HL-60 (cell line): Measurements from ENCODE around the gene ACTN4.
"Not testable (repeated sequence)": the region's sequence is repeated elsewhere in the genome, so short reads cannot be mapped to it uniquely, and the experiment has no call there.

Source experiments
- DNase-seq, 2 experiments: peaks; one replicate each; pipeline ENCODE4 v3.0.0-alpha.2; 2010 to 2020; ENCODE audit warnings: low read depth in 1 of 2, low spot score in 1 of 2
- H3K27ac ChIP-seq: fragments of 250-450 bp; sonication (Bioruptor Pico); replicated peaks from 2 replicates; pipeline ENCODE4 v1.5.1; 2020; ENCODE audit warnings: mild to moderate bottlenecking, moderate library complexity
- H3K27me3 ChIP-seq: fragments of 250-450 bp; sonication (Bioruptor Pico); 2 replicates; pipeline ENCODE4 v1.5.1; 2021; ENCODE audit warnings: mild to moderate bottlenecking, moderate library complexity; ENCODE audit not compliant: insufficient read depth, poor library complexity, severe bottlenecking
- H3K4me3 ChIP-seq: replicated peaks from 2 replicates; pipeline ENCODE4 v1.5.1; 2011; ENCODE audit warnings: mild to moderate bottlenecking, control low read depth, low read length; ENCODE audit not compliant: insufficient read depth
- GABPA ChIP-seq: IDR thresholded peaks from 2 replicates; pipeline ENCODE4 v1.6.1; 2012; ENCODE audit warnings: low read depth
- POLR2AphosphoS5 ChIP-seq: IDR thresholded peaks from 2 replicates; pipeline ENCODE4 v1.6.1; 2012; ENCODE audit warnings: low read depth
- SPI1 ChIP-seq: IDR thresholded peaks from 2 replicates; pipeline ENCODE4 v1.6.1; 2012; ENCODE audit warnings: low read depth, mild to moderate bottlenecking, borderline replicate concordance
- TF ChIP-seq, protein P1 (sequence below): IDR thresholded peaks from 2 replicates; pipeline ENCODE4 v1.6.1; 2012; ENCODE audit warnings: low read depth; ENCODE audit not compliant: insufficient replicate concordance
- TF ChIP-seq, protein P2 (sequence below): IDR thresholded peaks from one replicate; pipeline ENCODE4 v1.5.1; 2011; ENCODE audit warnings: low read length, control low read depth, inconsistent platforms; ENCODE audit not compliant: insufficient read depth

The ACTN4 gene

DNA sequence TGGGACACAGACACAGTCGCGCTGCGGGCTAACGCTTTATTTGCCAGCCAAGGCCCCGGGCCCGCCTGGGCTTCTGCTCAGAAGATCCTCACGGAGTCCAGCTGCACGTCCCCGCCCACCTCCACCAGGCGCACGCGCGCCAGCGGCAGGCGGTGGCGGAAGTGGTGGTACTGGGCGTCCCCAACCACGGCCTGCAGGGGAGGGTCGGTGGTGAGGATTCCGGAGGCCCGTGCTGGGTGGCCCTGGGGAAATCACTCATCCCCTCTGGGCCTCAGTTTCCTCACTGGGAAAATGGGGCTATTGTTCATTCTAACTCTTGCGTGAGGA, 123.5 kb downstream of the ACTN4 start:
- H3K27ac ChIP-seq, H3K4me3 ChIP-seq, DNase-seq, H3K27me3 ChIP-seq: not testable (repeated sequence)

DNA sequence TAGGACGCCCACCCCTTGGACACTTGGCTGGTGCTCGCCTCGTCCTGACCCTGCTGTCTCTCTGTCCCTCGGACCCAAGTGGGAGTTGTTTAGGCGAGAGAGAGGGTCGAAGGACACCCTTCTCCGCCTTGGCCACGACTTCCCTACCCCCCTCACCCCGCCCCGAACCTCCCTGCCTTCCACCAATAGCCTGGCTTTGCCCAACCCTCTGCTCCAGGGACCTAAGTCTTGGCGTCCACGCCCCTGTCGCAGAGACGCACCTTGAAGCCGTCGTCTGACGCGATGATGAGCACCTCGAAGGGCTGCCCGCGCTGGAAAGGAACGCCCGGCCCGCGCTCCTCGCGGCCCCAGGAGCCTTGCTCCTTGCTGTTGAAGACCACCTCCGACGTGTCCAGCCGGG, 124.1 kb downstream of the ACTN4 start:
- H3K27ac ChIP-seq, H3K27me3 ChIP-seq, H3K4me3 ChIP-seq, DNase-seq: not testable (repeated sequence)

DNA sequence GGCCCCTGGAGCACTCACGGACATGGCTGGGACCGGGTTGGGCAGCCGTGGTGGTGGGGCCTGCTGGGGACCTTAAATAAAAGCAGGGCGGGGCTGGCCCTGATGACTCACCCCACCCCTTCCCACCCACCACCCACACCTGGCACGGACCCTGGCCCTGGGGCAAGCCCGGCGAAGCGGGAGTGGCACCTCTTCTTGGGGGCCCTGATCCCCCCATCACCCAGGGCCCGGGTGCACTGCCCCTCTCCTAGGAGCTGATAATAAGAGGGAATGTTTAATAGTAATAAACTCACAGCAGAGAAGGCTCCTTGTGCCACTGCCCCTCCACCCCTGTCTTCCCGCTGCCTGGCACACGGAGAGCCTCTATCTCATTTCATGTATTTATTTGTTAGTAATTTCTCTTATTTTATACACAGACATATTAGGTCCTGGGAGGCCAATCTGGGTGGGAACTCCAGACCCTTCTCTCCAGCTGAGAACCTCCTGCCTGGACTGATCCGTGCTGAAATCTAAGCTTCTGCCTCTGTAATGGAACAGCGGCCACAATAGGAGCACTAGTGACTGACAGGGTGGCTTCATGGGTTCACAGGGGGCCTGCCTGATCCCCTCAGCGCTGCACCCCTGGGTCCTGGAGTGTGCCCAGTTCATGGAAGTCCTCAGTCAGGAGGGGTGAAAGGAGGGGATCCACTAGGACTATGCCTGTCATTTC, 126.2 kb downstream of the ACTN4 start, which contains the start of gene LGALS7:
Gene LGALS7 (minus strand): TSS at position 49 of the 709 bp plus-strand sequence. CDS start 25 bp downstream, at position 24.
- DNase-seq, result no peak
- Histone ChIP-seq H3K4me3 (no peak within 1 kb of the TSS), H3K27ac (no peak within 1 kb of the TSS), H3K27me3 (no peaks in the 10 kb centered on the region)
- TF ChIP-seq, protein P1, sequence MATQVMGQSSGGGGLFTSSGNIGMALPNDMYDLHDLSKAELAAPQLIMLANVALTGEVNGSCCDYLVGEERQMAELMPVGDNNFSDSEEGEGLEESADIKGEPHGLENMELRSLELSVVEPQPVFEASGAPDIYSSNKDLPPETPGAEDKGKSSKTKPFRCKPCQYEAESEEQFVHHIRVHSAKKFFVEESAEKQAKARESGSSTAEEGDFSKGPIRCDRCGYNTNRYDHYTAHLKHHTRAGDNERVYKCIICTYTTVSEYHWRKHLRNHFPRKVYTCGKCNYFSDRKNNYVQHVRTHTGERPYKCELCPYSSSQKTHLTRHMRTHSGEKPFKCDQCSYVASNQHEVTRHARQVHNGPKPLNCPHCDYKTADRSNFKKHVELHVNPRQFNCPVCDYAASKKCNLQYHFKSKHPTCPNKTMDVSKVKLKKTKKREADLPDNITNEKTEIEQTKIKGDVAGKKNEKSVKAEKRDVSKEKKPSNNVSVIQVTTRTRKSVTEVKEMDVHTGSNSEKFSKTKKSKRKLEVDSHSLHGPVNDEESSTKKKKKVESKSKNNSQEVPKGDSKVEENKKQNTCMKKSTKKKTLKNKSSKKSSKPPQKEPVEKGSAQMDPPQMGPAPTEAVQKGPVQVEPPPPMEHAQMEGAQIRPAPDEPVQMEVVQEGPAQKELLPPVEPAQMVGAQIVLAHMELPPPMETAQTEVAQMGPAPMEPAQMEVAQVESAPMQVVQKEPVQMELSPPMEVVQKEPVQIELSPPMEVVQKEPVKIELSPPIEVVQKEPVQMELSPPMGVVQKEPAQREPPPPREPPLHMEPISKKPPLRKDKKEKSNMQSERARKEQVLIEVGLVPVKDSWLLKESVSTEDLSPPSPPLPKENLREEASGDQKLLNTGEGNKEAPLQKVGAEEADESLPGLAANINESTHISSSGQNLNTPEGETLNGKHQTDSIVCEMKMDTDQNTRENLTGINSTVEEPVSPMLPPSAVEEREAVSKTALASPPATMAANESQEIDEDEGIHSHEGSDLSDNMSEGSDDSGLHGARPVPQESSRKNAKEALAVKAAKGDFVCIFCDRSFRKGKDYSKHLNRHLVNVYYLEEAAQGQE, result no peak
- TF ChIP-seq GABPA (no peak), SPI1 (no peak), POLR2AphosphoS5 (no peak)
- TF ChIP-seq, protein P2, sequence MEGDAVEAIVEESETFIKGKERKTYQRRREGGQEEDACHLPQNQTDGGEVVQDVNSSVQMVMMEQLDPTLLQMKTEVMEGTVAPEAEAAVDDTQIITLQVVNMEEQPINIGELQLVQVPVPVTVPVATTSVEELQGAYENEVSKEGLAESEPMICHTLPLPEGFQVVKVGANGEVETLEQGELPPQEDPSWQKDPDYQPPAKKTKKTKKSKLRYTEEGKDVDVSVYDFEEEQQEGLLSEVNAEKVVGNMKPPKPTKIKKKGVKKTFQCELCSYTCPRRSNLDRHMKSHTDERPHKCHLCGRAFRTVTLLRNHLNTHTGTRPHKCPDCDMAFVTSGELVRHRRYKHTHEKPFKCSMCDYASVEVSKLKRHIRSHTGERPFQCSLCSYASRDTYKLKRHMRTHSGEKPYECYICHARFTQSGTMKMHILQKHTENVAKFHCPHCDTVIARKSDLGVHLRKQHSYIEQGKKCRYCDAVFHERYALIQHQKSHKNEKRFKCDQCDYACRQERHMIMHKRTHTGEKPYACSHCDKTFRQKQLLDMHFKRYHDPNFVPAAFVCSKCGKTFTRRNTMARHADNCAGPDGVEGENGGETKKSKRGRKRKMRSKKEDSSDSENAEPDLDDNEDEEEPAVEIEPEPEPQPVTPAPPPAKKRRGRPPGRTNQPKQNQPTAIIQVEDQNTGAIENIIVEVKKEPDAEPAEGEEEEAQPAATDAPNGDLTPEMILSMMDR, result no peak

DNA sequence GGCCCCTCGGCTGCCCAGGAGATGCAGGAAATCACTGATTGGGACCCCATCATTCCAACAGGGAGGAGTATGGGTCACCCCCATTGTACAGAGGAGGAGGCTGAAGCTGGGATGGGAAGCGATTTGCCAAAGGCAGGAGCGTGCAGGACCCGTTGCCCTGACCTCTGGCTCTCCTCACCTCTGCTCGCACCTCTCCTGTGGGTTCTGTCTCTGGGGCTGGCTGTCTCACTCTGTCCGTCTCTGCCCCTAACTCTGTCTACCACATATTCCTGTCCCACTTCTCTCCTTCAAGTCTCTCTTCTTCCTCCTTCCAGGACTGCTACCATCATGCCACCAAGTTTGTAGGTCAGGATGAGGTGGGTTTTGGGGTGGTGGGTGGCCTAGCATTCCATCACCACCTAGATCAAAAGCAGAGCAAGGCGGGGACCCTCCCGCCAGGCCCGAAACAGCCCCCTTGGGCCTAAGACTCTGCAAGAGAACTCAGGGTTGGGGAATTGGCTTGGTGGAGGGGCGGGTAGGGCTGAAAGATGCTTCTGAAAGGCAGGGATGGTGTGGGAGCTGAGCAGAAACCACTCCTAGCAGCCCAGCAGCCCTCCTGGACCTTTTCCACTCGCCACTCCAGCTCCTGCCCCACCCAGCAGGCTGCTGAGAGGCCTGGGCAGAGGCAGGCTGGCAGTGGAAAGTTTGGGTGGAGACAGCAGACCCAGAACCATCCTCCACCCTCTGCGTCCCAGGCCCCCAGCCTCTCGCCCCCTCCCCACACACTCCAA, 126.9 kb downstream of the ACTN4 start:
- no peak overlapping the region for H3K27ac ChIP-seq
- H3K27me3 ChIP-seq, result no peaks in the 10 kb centered on the region
- H3K4me3 ChIP-seq, result no peak overlapping the region
- TF ChIP-seq, protein P1, result no peak
- TF ChIP-seq, protein P2, result no peak
- TF ChIP-seq SPI1 (no peak), POLR2AphosphoS5 (no peak), GABPA (no peak)
- no peak for DNase-seq
